ENCODE data around the gene FYTTD1.
"Not testable (repeated sequence)": the region's sequence is repeated elsewhere in the genome, so short reads cannot be mapped to it uniquely, and the experiment has no call there.

FYTTD1 gene

GRCh38 chr3:197749601-197750395 lies at the start of gene FYTTD1:
TSS of gene FYTTD1 (plus strand) at chr3:197749883. CDS start at chr3:197749972, 89 bp downstream.
- peak; percentile 87 for DNase-seq (ENCODE audit: low read depth, low spot score)
- peak within 1 kb of the TSS; percentile 86 for H3K4me3 ChIP-seq (ENCODE audit: low read depth, low read length)
- in situ Hi-C loops (cut with HindIII; ENCODE audit: low sequenced_read_pairs) = no loop called here
- TF ChIP-seq CTCF (IDR thresholded peaks at IDR 0.05; ENCODE audit: low read depth, low read length) = peak; percentile 49

GRCh38 chr3:197700095-197700494 lies 49.6 kb upstream of the FYTTD1 start:
- TF ChIP-seq CTCF (IDR thresholded peaks at IDR 0.05; ENCODE audit: low read depth, low read length) = no peak
- in situ Hi-C loops (cut with HindIII; ENCODE audit: low sequenced_read_pairs) = no loop called here
- no peak overlapping the region for H3K4me3 ChIP-seq (ENCODE audit: low read depth, low read length)
- DNase-seq (ENCODE audit: low read depth, low spot score) = no peak

GRCh38 chr3:197701841-197702240 lies 47.8 kb upstream of the FYTTD1 start:
- no peak for DNase-seq (ENCODE audit: low read depth, low spot score)
- no peak for TF ChIP-seq CTCF (IDR thresholded peaks at IDR 0.05; ENCODE audit: low read depth, low read length)
- H3K4me3 ChIP-seq (ENCODE audit: low read depth, low read length) = no peak overlapping the region
- in situ Hi-C loops (cut with HindIII; ENCODE audit: low sequenced_read_pairs) = no loop called here

GRCh38 chr3:197706658-197707057 lies 43.0 kb upstream of the FYTTD1 start:
- in situ Hi-C loops (cut with HindIII; ENCODE audit: low sequenced_read_pairs) = no loop called here
- no peak for DNase-seq (ENCODE audit: low read depth, low spot score)
- TF ChIP-seq CTCF (IDR thresholded peaks at IDR 0.05; ENCODE audit: low read depth, low read length) = no peak
- no peak overlapping the region for H3K4me3 ChIP-seq (ENCODE audit: low read depth, low read length)

GRCh38 chr3:197709135-197709534 lies 40.5 kb upstream of the FYTTD1 start:
- in situ Hi-C loops (cut with HindIII; ENCODE audit: low sequenced_read_pairs) = no loop called here
- no peak overlapping the region for H3K4me3 ChIP-seq (ENCODE audit: low read depth, low read length)
- no peak for TF ChIP-seq CTCF (IDR thresholded peaks at IDR 0.05; ENCODE audit: low read depth, low read length)
- DNase-seq (ENCODE audit: low read depth, low spot score) = no peak

- H3K4me3 ChIP-seq (ENCODE audit: low read depth, low read length); in situ Hi-C loops (cut with HindIII; ENCODE audit: low sequenced_read_pairs): not testable (repeated sequence)
- DNase-seq (ENCODE audit: low read depth, low spot score) = peak; percentile 14
Measured at GRCh38 chr3:197710965-197711364, 38.7 kb upstream of the FYTTD1 start.

GRCh38 chr3:197711973-197712707 lies 37.5 kb upstream of the FYTTD1 start:
- peak; percentile 98 for DNase-seq (ENCODE audit: low read depth, low spot score)
- no peak for TF ChIP-seq CTCF (IDR thresholded peaks at IDR 0.05; ENCODE audit: low read depth, low read length)
- peak overlapping the region; percentile 41 for H3K4me3 ChIP-seq (ENCODE audit: low read depth, low read length)
- in situ Hi-C loops (cut with HindIII; ENCODE audit: low sequenced_read_pairs) = no loop called here

All from astrocyte of the spinal cord (primary cell).